ENCODE data around the gene SHANK3.

DNA sequence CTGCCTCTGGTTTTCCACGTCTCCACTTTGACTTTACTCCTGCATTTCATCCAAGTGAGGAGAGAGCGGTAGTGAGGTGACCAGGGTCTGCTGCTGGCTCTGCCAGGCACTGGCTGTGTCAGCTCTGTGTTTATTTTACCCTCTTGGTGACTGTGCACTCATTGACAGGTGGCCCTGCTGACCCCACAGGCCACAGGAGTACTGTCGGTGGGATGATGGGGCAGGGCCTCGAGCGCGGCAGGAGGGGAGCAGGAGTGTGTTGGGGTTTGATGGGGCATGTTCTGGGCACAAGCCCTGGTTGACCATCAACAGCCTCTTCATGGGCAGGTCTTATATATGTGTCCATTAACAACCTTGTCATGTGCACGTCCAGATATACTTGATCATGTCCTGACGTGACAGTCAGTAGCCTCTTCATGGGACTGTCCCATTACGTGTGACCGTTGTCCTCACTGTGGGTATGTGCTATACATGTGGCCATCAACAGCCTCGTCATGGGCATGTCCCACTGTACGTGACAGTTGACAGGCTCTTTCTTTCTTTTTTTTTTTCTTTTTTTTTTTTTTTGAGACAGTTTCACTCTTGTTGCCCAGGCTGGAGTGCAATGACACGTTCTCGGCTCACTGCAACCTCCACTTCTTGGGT is 34.0 kb downstream of the SHANK3 start:
- TF ChIP-seq, protein P1, sequence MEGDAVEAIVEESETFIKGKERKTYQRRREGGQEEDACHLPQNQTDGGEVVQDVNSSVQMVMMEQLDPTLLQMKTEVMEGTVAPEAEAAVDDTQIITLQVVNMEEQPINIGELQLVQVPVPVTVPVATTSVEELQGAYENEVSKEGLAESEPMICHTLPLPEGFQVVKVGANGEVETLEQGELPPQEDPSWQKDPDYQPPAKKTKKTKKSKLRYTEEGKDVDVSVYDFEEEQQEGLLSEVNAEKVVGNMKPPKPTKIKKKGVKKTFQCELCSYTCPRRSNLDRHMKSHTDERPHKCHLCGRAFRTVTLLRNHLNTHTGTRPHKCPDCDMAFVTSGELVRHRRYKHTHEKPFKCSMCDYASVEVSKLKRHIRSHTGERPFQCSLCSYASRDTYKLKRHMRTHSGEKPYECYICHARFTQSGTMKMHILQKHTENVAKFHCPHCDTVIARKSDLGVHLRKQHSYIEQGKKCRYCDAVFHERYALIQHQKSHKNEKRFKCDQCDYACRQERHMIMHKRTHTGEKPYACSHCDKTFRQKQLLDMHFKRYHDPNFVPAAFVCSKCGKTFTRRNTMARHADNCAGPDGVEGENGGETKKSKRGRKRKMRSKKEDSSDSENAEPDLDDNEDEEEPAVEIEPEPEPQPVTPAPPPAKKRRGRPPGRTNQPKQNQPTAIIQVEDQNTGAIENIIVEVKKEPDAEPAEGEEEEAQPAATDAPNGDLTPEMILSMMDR (IDR thresholded peaks at IDR 0.05), result no peak
- TF ChIP-seq, protein P2, sequence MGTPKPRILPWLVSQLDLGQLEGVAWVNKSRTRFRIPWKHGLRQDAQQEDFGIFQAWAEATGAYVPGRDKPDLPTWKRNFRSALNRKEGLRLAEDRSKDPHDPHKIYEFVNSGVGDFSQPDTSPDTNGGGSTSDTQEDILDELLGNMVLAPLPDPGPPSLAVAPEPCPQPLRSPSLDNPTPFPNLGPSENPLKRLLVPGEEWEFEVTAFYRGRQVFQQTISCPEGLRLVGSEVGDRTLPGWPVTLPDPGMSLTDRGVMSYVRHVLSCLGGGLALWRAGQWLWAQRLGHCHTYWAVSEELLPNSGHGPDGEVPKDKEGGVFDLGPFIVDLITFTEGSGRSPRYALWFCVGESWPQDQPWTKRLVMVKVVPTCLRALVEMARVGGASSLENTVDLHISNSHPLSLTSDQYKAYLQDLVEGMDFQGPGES (IDR thresholded peaks at IDR 0.05; ENCODE audit: low read depth, low read length), result no peak
- no peak for TF ChIP-seq NRF1 (IDR thresholded peaks at IDR 0.05; ENCODE audit: low read depth, low read length)
- TF ChIP-seq EP300 (IDR thresholded peaks at IDR 0.05; ENCODE audit: borderline replicate concordance in 1 of 2, low read depth in 1 of 2, low read length in 1 of 2), result no peak
- no peak for TF ChIP-seq RXRA (IDR thresholded peaks at IDR 0.05; ENCODE audit: borderline replicate concordance, low read depth)
